ENCODE results near the gene PPP3CA.

The PPP3CA gene

GRCh38 chr4:101101072-101101471 is 246.3 kb downstream of the PPP3CA start:
- TF ChIP-seq TEAD4 (IDR thresholded peaks at IDR 0.05) (no peak), EGR1 (IDR thresholded peaks at IDR 0.05) (no peak), CREB1 (IDR thresholded peaks at IDR 0.05; ENCODE audit: low read depth) (no peak), RAD21 (IDR thresholded peaks at IDR 0.05; ENCODE audit: low read depth) (no peak), TAF1 (IDR thresholded peaks at IDR 0.05; ENCODE audit: low read depth) (no peak)

- TF ChIP-seq EGR1 (IDR thresholded peaks at IDR 0.05) (no peak), MAX (IDR thresholded peaks at IDR 0.05) (no peak), ZBTB7A (IDR thresholded peaks at IDR 0.05; ENCODE audit: low read depth) (no peak), RAD21 (IDR thresholded peaks at IDR 0.05; ENCODE audit: low read depth) (no peak), TAF1 (IDR thresholded peaks at IDR 0.05; ENCODE audit: low read depth) (no peak), TCF12 (IDR thresholded peaks at IDR 0.05; ENCODE audit: low read depth) (no peak), NFIC (IDR thresholded peaks at IDR 0.05) (no peak), CREB1 (IDR thresholded peaks at IDR 0.05; ENCODE audit: low read depth) (no peak), FOXM1 (IDR thresholded peaks at IDR 0.05; ENCODE audit: borderline replicate concordance, low read depth) (no peak), TEAD4 (IDR thresholded peaks at IDR 0.05) (no peak), REST (IDR thresholded peaks at IDR 0.05; ENCODE audit: low read depth) (no peak), CEBPB (IDR thresholded peaks at IDR 0.05) (no peak), USF1 (IDR thresholded peaks at IDR 0.05) (no peak), YY1 (IDR thresholded peaks at IDR 0.05; ENCODE audit: low read depth) (no peak), EP300 (IDR thresholded peaks at IDR 0.05; ENCODE audit: borderline replicate concordance) (no peak)
Measured at GRCh38 chr4:101098666-101099400, 248.5 kb downstream of the PPP3CA start.

GRCh38 chr4:101089168-101089567 is 258.2 kb downstream of the PPP3CA start:
- TF ChIP-seq MAX (IDR thresholded peaks at IDR 0.05) (no peak), CREB1 (IDR thresholded peaks at IDR 0.05; ENCODE audit: low read depth) (no peak), EGR1 (IDR thresholded peaks at IDR 0.05) (no peak), USF1 (IDR thresholded peaks at IDR 0.05) (no peak), RAD21 (IDR thresholded peaks at IDR 0.05; ENCODE audit: low read depth) (no peak), TEAD4 (IDR thresholded peaks at IDR 0.05) (no peak), FOXM1 (IDR thresholded peaks at IDR 0.05; ENCODE audit: borderline replicate concordance, low read depth) (no peak), TCF12 (IDR thresholded peaks at IDR 0.05; ENCODE audit: low read depth) (no peak), REST (IDR thresholded peaks at IDR 0.05; ENCODE audit: low read depth) (no peak), YY1 (IDR thresholded peaks at IDR 0.05; ENCODE audit: low read depth) (no peak), TAF1 (IDR thresholded peaks at IDR 0.05; ENCODE audit: low read depth) (no peak), CEBPB (IDR thresholded peaks at IDR 0.05) (no peak), ZBTB7A (IDR thresholded peaks at IDR 0.05; ENCODE audit: low read depth) (no peak), NFIC (IDR thresholded peaks at IDR 0.05) (no peak)

GRCh38 chr4:101086801-101087586 is 260.3 kb downstream of the PPP3CA start:
- TF ChIP-seq NFIC (IDR thresholded peaks at IDR 0.05) = no peak
- no peak for TF ChIP-seq MAX (IDR thresholded peaks at IDR 0.05)
- no peak for TF ChIP-seq FOXM1 (IDR thresholded peaks at IDR 0.05; ENCODE audit: borderline replicate concordance, low read depth)
- TF ChIP-seq ZBTB7A (IDR thresholded peaks at IDR 0.05; ENCODE audit: low read depth) = no peak
- no peak for TF ChIP-seq YY1 (IDR thresholded peaks at IDR 0.05; ENCODE audit: low read depth)
- TF ChIP-seq EGR1 (IDR thresholded peaks at IDR 0.05) = no peak
- no peak for TF ChIP-seq REST (IDR thresholded peaks at IDR 0.05; ENCODE audit: low read depth)
- no peak for TF ChIP-seq TCF12 (IDR thresholded peaks at IDR 0.05; ENCODE audit: low read depth)
- TF ChIP-seq TAF1 (IDR thresholded peaks at IDR 0.05; ENCODE audit: low read depth) = no peak
- no peak for TF ChIP-seq CEBPB (IDR thresholded peaks at IDR 0.05)
- TF ChIP-seq RAD21 (IDR thresholded peaks at IDR 0.05; ENCODE audit: low read depth) = no peak
